HG03432 (cell line): ENCODE results near the gene ZNF792.
A peak's percentile ranks its signal among the peaks of the same experiment; 100 is the strongest.
"Not testable (repeated sequence)": the region's sequence is repeated elsewhere in the genome, so short reads cannot be mapped to it uniquely, and the experiment has no call there.

ENCODE experiments used
- ATAC-seq: cut with Tn5 transposase; IDR thresholded peaks from one replicate; pipeline ENCODE4 v1.9.1; 2021; ENCODE audit warnings: mild to moderate bottlenecking, moderate library complexity; ENCODE audit not compliant: unreplicated experiment

ZNF792 gene

DNA sequence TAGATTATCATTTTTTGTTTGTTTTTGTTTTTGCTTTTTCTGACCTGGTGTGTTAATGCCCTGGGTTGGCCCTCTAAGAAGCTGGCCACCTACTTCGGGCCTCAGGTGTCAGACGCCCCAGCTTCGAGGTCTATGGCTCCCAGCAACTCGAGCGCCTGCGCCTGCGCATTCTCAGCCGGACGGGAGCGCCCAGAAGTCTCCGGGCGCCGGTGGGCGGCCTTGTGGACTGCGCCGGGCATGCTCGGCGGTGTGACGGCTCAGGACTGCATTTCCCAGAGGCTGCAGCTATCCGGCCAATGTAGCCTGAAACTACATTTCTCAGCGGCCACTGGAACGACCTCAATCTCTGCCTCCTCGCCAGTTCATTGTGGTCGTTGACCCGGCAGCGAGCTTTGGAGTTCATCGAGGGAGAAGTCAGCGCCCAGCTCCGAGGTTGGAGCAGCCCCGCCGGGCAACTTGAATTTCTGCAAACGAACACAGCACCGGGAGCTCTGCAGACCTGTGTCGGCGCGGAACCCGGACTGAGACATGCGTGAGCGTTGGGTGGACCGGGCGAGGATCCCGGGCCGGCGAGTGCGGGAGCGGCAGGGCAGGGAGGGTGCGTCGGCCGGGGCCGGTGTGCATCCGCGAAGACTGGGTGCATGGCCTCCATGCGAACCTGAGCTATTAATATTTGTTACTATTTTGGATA, 37.2 kb downstream of the ZNF792 start, which contains the start of gene ZNF30:
TSS of gene ZNF30 (plus strand) at position 219 of the 691 bp plus-strand sequence. CDS start 3,045 bp downstream, outside the sequence.
- ATAC-seq = peak; percentile 95

DNA sequence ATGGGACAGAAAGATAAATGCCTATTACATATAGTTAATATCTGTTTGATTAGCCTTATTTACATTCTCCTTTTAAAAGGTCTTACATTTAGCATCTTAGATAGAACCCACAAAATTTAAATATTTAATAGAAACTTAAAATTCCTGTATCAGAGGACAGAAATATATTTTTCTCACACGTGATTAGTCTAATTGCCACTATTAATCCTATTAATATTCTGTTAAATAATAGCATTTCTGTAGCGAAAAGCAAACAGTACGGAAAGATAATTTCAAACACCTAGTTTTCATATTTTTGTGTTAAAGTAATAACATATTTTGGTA, 37.7 kb downstream of the ZNF792 start:
- ATAC-seq = no peak

DNA sequence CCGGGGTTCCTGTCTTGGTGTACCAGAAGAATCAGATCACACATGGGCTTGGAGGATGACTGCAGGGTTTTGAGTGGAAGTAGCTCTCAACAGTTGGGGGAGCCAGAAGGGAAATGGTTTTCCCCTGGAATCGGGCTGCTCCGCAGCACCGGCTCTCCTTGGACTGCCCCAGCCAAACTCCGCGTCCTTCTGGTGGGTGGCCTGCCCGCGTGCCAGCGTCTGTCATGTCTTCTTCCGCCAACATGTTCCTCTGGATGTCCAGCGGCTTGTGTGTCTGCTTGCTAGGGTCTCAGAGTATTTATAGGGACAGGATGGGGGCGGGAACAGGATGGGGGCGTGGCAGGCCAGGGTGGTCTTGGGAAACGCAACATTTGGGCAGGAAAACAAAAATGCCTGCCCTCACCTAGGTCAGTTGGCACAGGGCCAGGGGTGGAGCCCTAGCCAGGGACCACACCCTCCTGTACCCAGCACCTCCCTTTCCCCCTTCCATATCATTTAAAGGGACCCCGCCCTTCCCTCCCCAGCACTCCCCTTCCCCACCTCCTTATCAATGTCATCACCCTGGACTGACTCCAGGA, 38.7 kb downstream of the ZNF792 start:
- no peak for ATAC-seq

DNA sequence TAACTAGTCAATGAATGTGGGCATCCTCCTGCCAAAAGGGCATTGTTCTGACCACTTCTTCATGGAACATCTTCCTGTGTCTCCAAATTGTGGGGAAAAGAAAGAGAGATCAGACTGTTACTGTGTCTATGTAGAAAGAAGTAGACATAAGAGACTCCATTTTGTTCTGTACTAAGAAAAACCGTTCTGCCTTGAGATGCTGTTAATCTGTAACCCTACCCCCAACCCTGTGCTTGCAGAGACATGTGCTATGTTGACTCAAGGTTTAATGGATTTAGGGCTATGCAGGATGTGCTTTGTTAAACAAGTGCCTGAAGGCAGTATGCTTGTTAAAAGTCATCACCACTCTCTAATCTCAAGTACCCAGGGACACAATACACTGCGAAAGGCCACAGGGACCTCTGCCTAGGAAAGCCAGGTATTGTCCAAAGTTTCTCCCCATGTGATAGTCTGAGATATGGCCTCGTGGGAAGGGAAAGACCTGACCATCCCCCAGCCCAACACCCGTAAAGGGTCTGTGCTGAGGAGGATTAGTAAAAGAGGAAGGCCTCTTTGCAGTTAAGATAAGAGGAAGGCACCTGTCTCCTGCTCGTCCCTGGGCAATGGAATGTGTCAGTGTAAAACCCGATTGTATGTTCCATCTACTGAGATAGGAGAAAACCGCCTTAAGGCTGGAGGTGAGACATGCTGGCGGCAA, 43.8 kb downstream of the ZNF792 start:
- not testable (repeated sequence) for ATAC-seq

DNA sequence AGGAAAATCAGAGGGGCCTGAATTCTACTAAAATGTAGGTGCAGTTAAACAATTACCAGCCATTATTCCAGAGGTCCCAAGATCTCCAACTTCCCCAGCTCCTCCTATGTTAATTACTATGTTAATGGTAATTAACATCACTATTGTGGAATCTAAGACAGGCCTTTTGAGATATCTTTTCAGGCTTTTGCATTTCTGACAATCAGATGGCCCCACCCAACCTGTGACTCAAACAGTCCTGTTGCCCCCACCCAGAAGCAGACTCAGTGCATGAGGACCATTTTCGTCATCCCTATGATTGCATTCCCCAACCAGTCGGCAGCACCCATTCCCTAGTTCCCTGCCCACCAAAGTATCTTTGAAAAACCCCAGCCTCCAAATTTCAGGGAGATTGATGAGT, 45.8 kb downstream of the ZNF792 start:
- ATAC-seq = no peak

DNA sequence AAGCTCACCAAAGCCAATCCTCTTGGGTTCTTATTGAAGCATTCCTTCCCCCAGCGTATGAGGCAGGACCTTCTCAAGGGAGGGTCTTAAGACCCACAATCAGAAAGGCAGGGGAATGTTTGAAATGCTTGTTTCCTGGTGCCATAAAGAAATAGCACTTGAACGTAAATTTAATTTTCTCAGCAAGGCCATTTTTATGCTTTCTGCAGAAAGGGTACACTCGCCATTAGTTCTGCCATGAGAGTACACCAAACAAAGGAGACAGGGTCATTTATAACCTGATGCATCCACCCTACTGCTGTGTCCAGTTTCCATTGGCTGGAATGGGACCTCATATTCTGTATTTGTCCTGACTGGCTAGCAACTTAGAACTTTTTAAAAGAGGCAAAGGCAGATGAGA, 46.9 kb downstream of the ZNF792 start:
- not testable (repeated sequence) for ATAC-seq

DNA sequence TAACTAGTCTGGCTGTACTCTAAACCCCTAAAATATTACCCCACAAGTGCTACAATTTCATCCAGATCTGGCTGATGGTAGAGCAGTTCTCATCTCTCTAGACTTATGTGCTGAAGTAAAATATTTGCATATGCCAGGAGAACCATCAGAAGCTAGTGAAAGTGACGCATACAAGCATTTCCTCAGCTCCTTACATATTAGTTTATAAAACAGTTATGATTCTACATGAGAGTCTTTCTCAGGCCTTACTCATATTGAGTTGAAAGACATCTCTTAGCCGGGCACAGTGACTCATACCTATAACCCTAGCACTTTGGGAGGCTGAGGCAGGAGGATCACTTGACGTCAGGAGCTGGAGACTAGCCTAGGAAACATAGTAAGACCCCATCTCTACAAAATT, 53.3 kb downstream of the ZNF792 start:
- no peak for ATAC-seq
